ENCODE data around the gene NHSL1. TPM values are rescaled to one million over a fixed set of nuclear protein-coding genes. Genes with fewer than 3 reads are reported as not detected.

Gene NHSL1
- total and polyA plus RNA-seq, 4 donors: 19.6 to 31.3 (median 26.2) TPM

- Histone ChIP-seq H3K4me3 (ENCODE audit: low read depth, low read length) (no peak overlapping the region), H3K27me3 (ENCODE audit: control insufficient read depth, insufficient read depth, low read length) (no peaks in the 10 kb centered on the region), H3K36me3 (ENCODE audit: control insufficient read depth, insufficient read depth, low read length) (peaks cover 6% of the 10 kb centered on the region), H3K9me3 (ENCODE audit: control insufficient read depth, insufficient read depth, low read length) (no peaks in the 10 kb centered on the region), H3K4me1 (ENCODE audit: control insufficient read depth, insufficient read depth, low read length) (peaks cover 15% of the 10 kb centered on the region), H3K27ac (ENCODE audit: low read depth, low read length) (no peak overlapping the region)
- WGBS (ENCODE audit: insufficient coverage): 95% methylated on average over 6 of the region's 8 CpGs
- DNase-seq (ENCODE audit: low read depth in 4 of 6, low spot score in 6 of 6): no peak
These were observed 96.5 kb downstream of the NHSL1 start for GRCh38 chr6:138402838-138403187.

- no peak overlapping the region for H3K27ac ChIP-seq (ENCODE audit: low read depth, low read length)
- H3K27me3 ChIP-seq (ENCODE audit: control insufficient read depth, insufficient read depth, low read length): no peaks in the 10 kb centered on the region
- DNase-seq (ENCODE audit: low read depth in 4 of 6, low spot score in 6 of 6): no peak
- no peak overlapping the region for H3K4me3 ChIP-seq (ENCODE audit: low read depth, low read length)
- H3K9me3 ChIP-seq (ENCODE audit: control insufficient read depth, insufficient read depth, low read length): no peaks in the 10 kb centered on the region
- peaks cover 15% of the 10 kb centered on the region for H3K4me1 ChIP-seq (ENCODE audit: control insufficient read depth, insufficient read depth, low read length)
- H3K36me3 ChIP-seq (ENCODE audit: control insufficient read depth, insufficient read depth, low read length): peaks cover under 1% of the 10 kb centered on the region
- 96% methylated on average over 9 of the region's 14 CpGs for WGBS (ENCODE audit: insufficient coverage)
These were observed 97.1 kb downstream of the NHSL1 start for GRCh38 chr6:138401960-138402837.

GRCh38 chr6:138400326-138400725, 99.0 kb downstream of the NHSL1 start:
- no peaks in the 10 kb centered on the region for H3K36me3 ChIP-seq (ENCODE audit: control insufficient read depth, insufficient read depth, low read length)
- no peak for DNase-seq (ENCODE audit: low read depth in 4 of 6, low spot score in 6 of 6)
- H3K4me3 ChIP-seq (ENCODE audit: low read depth, low read length): no peak overlapping the region
- H3K27ac ChIP-seq (ENCODE audit: low read depth, low read length): no peak overlapping the region
- H3K27me3 ChIP-seq (ENCODE audit: control insufficient read depth, insufficient read depth, low read length): no peaks in the 10 kb centered on the region
- peaks cover 15% of the 10 kb centered on the region for H3K4me1 ChIP-seq (ENCODE audit: control insufficient read depth, insufficient read depth, low read length)
- H3K9me3 ChIP-seq (ENCODE audit: control insufficient read depth, insufficient read depth, low read length): no peaks in the 10 kb centered on the region
- WGBS (ENCODE audit: insufficient coverage): no CpG with 5 or more reads among the region's 3 CpGs

- no peaks in the 10 kb centered on the region for H3K27me3 ChIP-seq (ENCODE audit: control insufficient read depth, insufficient read depth, low read length)
- DNase-seq (ENCODE audit: low read depth in 4 of 6, low spot score in 6 of 6): no peak
- no peaks in the 10 kb centered on the region for H3K9me3 ChIP-seq (ENCODE audit: control insufficient read depth, insufficient read depth, low read length)
- H3K4me1 ChIP-seq (ENCODE audit: control insufficient read depth, insufficient read depth, low read length): no peaks in the 10 kb centered on the region
- H3K36me3 ChIP-seq (ENCODE audit: control insufficient read depth, insufficient read depth, low read length): no peaks in the 10 kb centered on the region
- no peak overlapping the region for H3K4me3 ChIP-seq (ENCODE audit: low read depth, low read length)
- no peak overlapping the region for H3K27ac ChIP-seq (ENCODE audit: low read depth, low read length)
- WGBS (ENCODE audit: insufficient coverage): 81% methylated on average over 3 of the region's 8 CpGs
These were observed 101.9 kb downstream of the NHSL1 start for GRCh38 chr6:138397128-138398122.

GRCh38 chr6:138396709-138397108, 102.6 kb downstream of the NHSL1 start:
- 80% methylated on average over 1 of the region's 5 CpGs for WGBS (ENCODE audit: insufficient coverage)
- DNase-seq (ENCODE audit: low read depth in 4 of 6, low spot score in 6 of 6): no peak
- no peaks in the 10 kb centered on the region for H3K9me3 ChIP-seq (ENCODE audit: control insufficient read depth, insufficient read depth, low read length)
- no peak overlapping the region for H3K4me3 ChIP-seq (ENCODE audit: low read depth, low read length)
- no peaks in the 10 kb centered on the region for H3K27me3 ChIP-seq (ENCODE audit: control insufficient read depth, insufficient read depth, low read length)
- H3K27ac ChIP-seq (ENCODE audit: low read depth, low read length): no peak overlapping the region
- H3K36me3 ChIP-seq (ENCODE audit: control insufficient read depth, insufficient read depth, low read length): no peaks in the 10 kb centered on the region
- H3K4me1 ChIP-seq (ENCODE audit: control insufficient read depth, insufficient read depth, low read length): no peaks in the 10 kb centered on the region

GRCh38 chr6:138393871-138394783, 105.2 kb downstream of the NHSL1 start:
- Histone ChIP-seq H3K27me3 (ENCODE audit: control insufficient read depth, insufficient read depth, low read length) (no peaks in the 10 kb centered on the region), H3K4me1 (ENCODE audit: control insufficient read depth, insufficient read depth, low read length) (no peaks in the 10 kb centered on the region), H3K4me3 (ENCODE audit: low read depth, low read length) (no peak overlapping the region), H3K27ac (ENCODE audit: low read depth, low read length) (no peak overlapping the region), H3K36me3 (ENCODE audit: control insufficient read depth, insufficient read depth, low read length) (no peaks in the 10 kb centered on the region), H3K9me3 (ENCODE audit: control insufficient read depth, insufficient read depth, low read length) (no peaks in the 10 kb centered on the region)
- 90% methylated on average over 2 of the region's 5 CpGs for WGBS (ENCODE audit: insufficient coverage)
- no peak for DNase-seq (ENCODE audit: low read depth in 4 of 6, low spot score in 6 of 6)

- Histone ChIP-seq H3K27me3 (ENCODE audit: control insufficient read depth, insufficient read depth, low read length) (no peaks in the 10 kb centered on the region), H3K27ac (ENCODE audit: low read depth, low read length) (no peak overlapping the region), H3K4me1 (ENCODE audit: control insufficient read depth, insufficient read depth, low read length) (no peaks in the 10 kb centered on the region), H3K9me3 (ENCODE audit: control insufficient read depth, insufficient read depth, low read length) (no peaks in the 10 kb centered on the region), H3K36me3 (ENCODE audit: control insufficient read depth, insufficient read depth, low read length) (no peaks in the 10 kb centered on the region), H3K4me3 (ENCODE audit: low read depth, low read length) (no peak overlapping the region)
- WGBS (ENCODE audit: insufficient coverage): 91% methylated on average over 3 of the region's 5 CpGs
- no peak for DNase-seq (ENCODE audit: low read depth in 4 of 6, low spot score in 6 of 6)
These were observed 109.7 kb downstream of the NHSL1 start for GRCh38 chr6:138389551-138389950.

GRCh38 chr6:138387577-138388368, 111.5 kb downstream of the NHSL1 start:
- Histone ChIP-seq H3K9me3 (ENCODE audit: control insufficient read depth, insufficient read depth, low read length) (no peaks in the 10 kb centered on the region), H3K4me1 (ENCODE audit: control insufficient read depth, insufficient read depth, low read length) (no peaks in the 10 kb centered on the region), H3K27me3 (ENCODE audit: control insufficient read depth, insufficient read depth, low read length) (no peaks in the 10 kb centered on the region), H3K27ac (ENCODE audit: low read depth, low read length) (no peak overlapping the region), H3K36me3 (ENCODE audit: control insufficient read depth, insufficient read depth, low read length) (no peaks in the 10 kb centered on the region), H3K4me3 (ENCODE audit: low read depth, low read length) (no peak overlapping the region)
- WGBS (ENCODE audit: insufficient coverage): 73% methylated on average over 3 of the region's 8 CpGs
- peak in 1 of 6 donors; percentile 18 for DNase-seq (ENCODE audit: low read depth in 4 of 6, low spot score in 6 of 6)

Data from spinal cord (tissue), 10 donors.